B cell (primary cell): ENCODE measurements around the gene CMIP. TPM values are rescaled to one million over a fixed set of nuclear protein-coding genes. Genes with fewer than 3 reads are reported as not detected.
A peak's percentile ranks its signal among the peaks of the same experiment; 100 is the strongest.

Source experiments
- ATAC-seq: fragments of 200-7000 bp; cut with Tn5 transposase; one replicate; pipeline ENCODE4 v1.10.0; 2021; ENCODE audit warnings: low read depth, mild to moderate bottlenecking, moderate number of reproducible peaks, moderate library complexity
- CTCF ChIA-PET: fragments of 350-600 bp; sonication (Branson Sonifier 250); formaldehyde crosslinking; loops from one replicate; lab custom pipeline; 2021; ENCODE audit warnings: antibody characterized with exemption, inconsistent platforms; lab: Charles Lee
- POLR2A ChIA-PET: fragments of 350-600 bp; sonication (Branson Sonifier 250); formaldehyde crosslinking; loops from one replicate; lab custom pipeline; 2021; ENCODE audit warnings: antibody characterized with exemption; lab: Charles Lee
- DNase-seq: peaks from one replicate; pipeline ENCODE4 v3.0.0; 2013
- H2AFZ ChIP-seq: 2 replicates; pipeline ENCODE4 v1.6.1; 2012; ENCODE audit warnings: mild to moderate bottlenecking, low read depth, low read length; ENCODE audit not compliant: insufficient read depth, poor library complexity, severe bottlenecking
- H3K27ac ChIP-seq, 2 donors: 1 replicate in 1 of 2; 2 replicates in 1 of 2; pipeline ENCODE4 v1.5.1; 2012 to 2013; ENCODE audit warnings: low read length in 2 of 2, mild to moderate bottlenecking in 2 of 2, moderate library complexity in 1 of 2
- H3K27me3 ChIP-seq, 4 experiments: fragments of 200-600 bp in 1 of 4; sonication (generic) in 1 of 4; replicated peaks in 1 of 4; 1 replicate in 2 of 4; 2 replicates in 2 of 4; pipeline versions ENCODE4 v1.6.1 to v1.7.0; 2013 to 2016; ENCODE audit warnings: low read length in 3 of 4, mild to moderate bottlenecking in 2 of 4, mixed read lengths in 1 of 4, moderate library complexity in 1 of 4; ENCODE audit not compliant: insufficient read depth in 4 of 4, control insufficient read depth in 3 of 4; ENCODE audit errors: control extremely low read depth in 1 of 4
- H3K36me3 ChIP-seq, 2 experiments: replicated peaks in 1 of 2; 1 replicate in 1 of 2; 2 replicates in 1 of 2; pipeline versions ENCODE4 v1.6.1 to v1.7.1; 2013; ENCODE audit warnings: low read length in 1 of 2; ENCODE audit not compliant: insufficient read depth in 2 of 2, control insufficient read depth in 1 of 2; ENCODE audit errors: control extremely low read depth in 1 of 2, extremely low read depth in 1 of 2
- H3K4me1 ChIP-seq, 2 donors: fragments of 200-600 bp in 1 of 2; sonication (generic) in 1 of 2; 1 replicate in 1 of 2; 2 replicates in 1 of 2; pipeline versions ENCODE4 v1.5.1 to v1.6.1; 2013 to 2017; ENCODE audit warnings: low read length in 2 of 2; ENCODE audit not compliant: control insufficient read depth in 2 of 2, insufficient read depth in 2 of 2
- H3K4me2 ChIP-seq: replicated peaks from 2 replicates; pipeline ENCODE3; 2012; ENCODE audit warnings: mild to moderate bottlenecking, low read depth, low read length; ENCODE audit not compliant: poor library complexity, severe bottlenecking
- H3K4me3 ChIP-seq, 5 experiments: fragments of 200-600 bp in 1 of 5; sonication (generic) in 1 of 5; 1 replicate in 3 of 5; 2 replicates in 2 of 5; pipeline versions ENCODE4 v1.5.1 to v1.7.0; 2011 to 2016; ENCODE audit warnings: low read length in 4 of 5, mild to moderate bottlenecking in 4 of 5, low read depth in 2 of 5, control low read depth in 1 of 5, moderate library complexity in 1 of 5; ENCODE audit not compliant: insufficient read depth in 1 of 5; ENCODE audit errors: control extremely low read depth in 1 of 5, extremely low read depth in 1 of 5
- H3K79me2 ChIP-seq: fragments of 200-600 bp; sonication (generic); one replicate; pipeline ENCODE4 v1.6.0; 2016; ENCODE audit warnings: low read length; ENCODE audit not compliant: control insufficient read depth, insufficient read depth
- H3K9ac ChIP-seq: fragments of 200-600 bp; sonication (generic); 2 replicates; pipeline ENCODE4 v1.6.1; 2017; ENCODE audit warnings: mild to moderate bottlenecking, low read length, moderate library complexity
- H3K9me3 ChIP-seq, 3 donors: one replicate each; pipeline versions ENCODE4 v1.6.1 to v1.7.1; 2013; ENCODE audit warnings: low read length in 2 of 3; ENCODE audit not compliant: control insufficient read depth in 2 of 3, insufficient read depth in 1 of 3; ENCODE audit errors: control extremely low read depth in 1 of 3
- H4K20me1 ChIP-seq: 2 replicates; pipeline ENCODE4 v1.6.0; 2012; ENCODE audit warnings: mild to moderate bottlenecking, low read length; ENCODE audit not compliant: insufficient read depth, control insufficient read depth, poor library complexity, severe bottlenecking
- H3K27ac Mint-ChIP-seq: one replicate; pipeline ENCODE4 v1.8.0; 2021; ENCODE audit warnings: mixed read lengths
- H3K27me3 Mint-ChIP-seq: one replicate; pipeline ENCODE4 v1.8.0; 2021; ENCODE audit warnings: mixed read lengths
- H3K4me1 Mint-ChIP-seq: one replicate; pipeline ENCODE4 v1.8.0; 2021; ENCODE audit warnings: mixed read lengths
- H3K4me3 Mint-ChIP-seq: one replicate; pipeline ENCODE4 v1.8.0; 2021; ENCODE audit warnings: mixed read lengths
- H3K9me3 Mint-ChIP-seq: one replicate; pipeline ENCODE4 v1.8.0; 2022; ENCODE audit warnings: mixed read lengths; ENCODE audit not compliant: insufficient read depth
- CTCF ChIP-seq: fragments of 200-600 bp; IDR thresholded peaks from one replicate; pipeline ENCODE4 v1.8.0; 2022; ENCODE audit warnings: antibody characterized with exemption, mild to moderate bottlenecking
- EZH2 ChIP-seq: IDR thresholded peaks from 2 replicates; pipeline ENCODE4 v1.6.1; 2012; ENCODE audit warnings: borderline replicate concordance, low read depth, mild to moderate bottlenecking, moderate library complexity, low read length; ENCODE audit not compliant: insufficient read depth, poor library complexity, severe bottlenecking
- WGBS: methylation state at CpG from one replicate; pipeline ENCODE4 v1.1.5; 2013; ENCODE audit warnings: missing lambda C conversion rate; ENCODE audit not compliant: insufficient coverage; 5-methylcytosine and 5-hydroxymethylcytosine counted together
- intact Hi-C: fragments of 100-400 bp; cut with micrococcal nuclease; formaldehyde crosslinking; loops from one replicate; pipeline ENCODE4 v1.10.0; 2022
- polyA plus RNA-seq: library from polyadenylated mRNA; depleted of rRNA; stranded (reverse); fragments of >200 nt; gene quantifications from 2 replicates; pipeline ENCODE4 v1.2.3, GENCODE V29; 2012
- total RNA-seq, 2 donors: library from RNA; stranded (reverse); fragments of 120-200 nt in 1 of 2; gene quantifications; 1 replicate in 1 of 2; 2 replicates in 1 of 2; pipeline versions ENCODE4 v1.2.3 to v1.2.4, GENCODE V29; 2013 to 2022

Gene CMIP
- total and polyA plus RNA-seq, 2 donors (not counting 1 experiment from before 2014, with no cell fraction given), result 27.1 to 155 TPM

- Histone ChIP-seq H3K4me3 (no peak overlapping the region), H3K27ac (no peak overlapping the region), H3K79me2 (peaks cover 100% of the 10 kb centered on the region), H3K4me2 (no peak overlapping the region), H3K9ac (no peak overlapping the region), H4K20me1 (peaks cover 50% of the 10 kb centered on the region), H3K4me1 (peaks cover 6 to 18% of the 10 kb centered on the region in 2 donors), H3K9me3 (no peaks in the 10 kb centered on the region), H3K36me3 (peaks cover 2 to 37% of the 10 kb centered on the region in 2 experiments), H3K27me3 (no peaks in the 10 kb centered on the region), H2AFZ (no peak overlapping the region)
- ChIA-PET CTCF (no interaction called here), POLR2A (no interaction called here)
- ATAC-seq (no peak), DNase-seq (no peak)
- intact Hi-C loops, result no loop called here
- H3K9me3 Mint-ChIP-seq, result no peaks in the 10 kb centered on the region
- H3K4me1 Mint-ChIP-seq, result peaks cover 59% of the 10 kb centered on the region
- no peak overlapping the region for H3K27ac Mint-ChIP-seq
- H3K27me3 Mint-ChIP-seq, result no peaks in the 10 kb centered on the region
- no peak overlapping the region for H3K4me3 Mint-ChIP-seq
- no peak for TF ChIP-seq CTCF
- TF ChIP-seq EZH2, result no peak
- 94% methylated on average over 4 of the region's 4 CpGs for WGBS
Measured at GRCh38 chr16:81461243-81461642, 16.6 kb downstream of the CMIP start.

GRCh38 chr16:81461766-81462165 lies 17.2 kb downstream of the CMIP start:
- Histone ChIP-seq H4K20me1 (peaks cover 46% of the 10 kb centered on the region), H3K4me3 (no peak overlapping the region), H3K9ac (no peak overlapping the region), H2AFZ (no peak overlapping the region), H3K79me2 (peaks cover 100% of the 10 kb centered on the region), H3K4me2 (no peak overlapping the region), H3K27ac (peak overlapping the region in 1 of 2 donors; percentile 3), H3K4me1 (peaks cover 6 to 22% of the 10 kb centered on the region in 2 donors), H3K36me3 (peaks cover 2 to 32% of the 10 kb centered on the region in 2 experiments), H3K9me3 (no peaks in the 10 kb centered on the region), H3K27me3 (no peaks in the 10 kb centered on the region)
- Mint-ChIP-seq H3K4me3 (no peak overlapping the region), H3K9me3 (no peaks in the 10 kb centered on the region), H3K27ac (no peak overlapping the region), H3K4me1 (peaks cover 60% of the 10 kb centered on the region), H3K27me3 (no peaks in the 10 kb centered on the region)
- DNase-seq (no peak), ATAC-seq (no peak)
- ChIA-PET CTCF (interaction anchor here (1.1 to 1.2 kb wide), 2 partner anchors 11 to 23 kb away, joined by 3 to 7 read pairs; no protein-coding TSS in a partner anchor), POLR2A (interaction anchor here (0.6 to 0.7 kb wide), 2 partner anchors 16 to 40 kb away, joined by 3 read pairs; no protein-coding TSS in a partner anchor)
- intact Hi-C loops, result no loop called here
- WGBS, result 100% methylated on average over 1 of the region's 4 CpGs
- no peak for TF ChIP-seq EZH2
- TF ChIP-seq CTCF, result no peak
